K562 (cell line): Measurements from ENCODE around the gene CCL4.

Experiments
- BCOR ChIP-seq: fragments of 450-650 bp; IDR thresholded peaks from 2 replicates; pipeline ENCODE4 v1.6.1; 2016
- E2F6 ChIP-seq, 2 experiments: IDR thresholded peaks; 2 replicates each; pipeline ENCODE4 v1.6.1; 2011; ENCODE audit warnings: borderline replicate concordance in 1 of 2, control low read depth in 1 of 2, low read depth in 1 of 2, low read length in 1 of 2, mild to moderate bottlenecking in 1 of 2, mixed read lengths in 1 of 2, moderate library complexity in 1 of 2; ENCODE audit not compliant: insufficient read depth in 1 of 2, insufficient read length in 1 of 2, poor library complexity in 1 of 2, severe bottlenecking in 1 of 2; ENCODE audit errors: extremely low read depth in 1 of 2
- POLR2A ChIP-seq: fragments of 450-650 bp; conservative IDR thresholded peaks from 2 replicates; pipeline ENCODE4 v1.6.1; 2016

GRCh38 chr17:36152639-36153120, 49.1 kb downstream of the CCL4 start:
- TF ChIP-seq POLR2A = no peak
- TF ChIP-seq BCOR = no peak
- no peak for TF ChIP-seq E2F6 (IDR thresholded peaks at IDR 0.05; ENCODE audit: borderline replicate concordance in 1 of 2, extremely low read depth in 1 of 2, insufficient read depth in 1 of 2, insufficient read length in 1 of 2, low read depth in 1 of 2, low read length in 1 of 2, poor library complexity in 1 of 2, severe bottlenecking in 1 of 2)
